ENCODE data around the gene NFYC.

Gene NFYC

GRCh38 chr1:40798366-40799281, 107.1 kb downstream of the NFYC start:
- no peak for DNase-seq (ENCODE audit: low spot score)

- no peak for DNase-seq (ENCODE audit: low spot score)
Measured at GRCh38 chr1:40799351-40799867, 107.9 kb downstream of the NFYC start.

- DNase-seq (ENCODE audit: low spot score): no peak
Measured at GRCh38 chr1:40801742-40802077, 110.2 kb downstream of the NFYC start.

GRCh38 chr1:40802078-40802741, 110.7 kb downstream of the NFYC start:
- DNase-seq (ENCODE audit: low spot score): peak; percentile 48

GRCh38 chr1:40802742-40803113, 111.2 kb downstream of the NFYC start:
- DNase-seq (ENCODE audit: low spot score): no peak

- DNase-seq (ENCODE audit: low spot score): no peak
Measured at GRCh38 chr1:40803447-40803846, 111.9 kb downstream of the NFYC start.

- no peak for DNase-seq (ENCODE audit: low spot score)
Measured at GRCh38 chr1:40803902-40804301, 112.4 kb downstream of the NFYC start.

GRCh38 chr1:40806240-40806639, 114.7 kb downstream of the NFYC start:
- DNase-seq (ENCODE audit: low spot score): no peak

GRCh38 chr1:40806731-40807695, 115.5 kb downstream of the NFYC start:
- no peak for DNase-seq (ENCODE audit: low spot score)

GRCh38 chr1:40808002-40808401, 116.5 kb downstream of the NFYC start:
- no peak for DNase-seq (ENCODE audit: low spot score)

- DNase-seq (ENCODE audit: low spot score): no peak
Measured at GRCh38 chr1:40808444-40808843, 116.9 kb downstream of the NFYC start.

GRCh38 chr1:40808909-40809308, 117.4 kb downstream of the NFYC start:
- no peak for DNase-seq (ENCODE audit: low spot score)

- no peak for DNase-seq (ENCODE audit: low spot score)
Measured at GRCh38 chr1:40810927-40811326, 119.4 kb downstream of the NFYC start.

GRCh38 chr1:40815420-40815819, 123.9 kb downstream of the NFYC start:
- no peak for DNase-seq (ENCODE audit: low spot score)

- no peak for DNase-seq (ENCODE audit: low spot score)
Measured at GRCh38 chr1:40817791-40818263, 126.3 kb downstream of the NFYC start.

- DNase-seq (ENCODE audit: low spot score): no peak
Measured at GRCh38 chr1:40818264-40818961, 126.9 kb downstream of the NFYC start.

GRCh38 chr1:40819101-40819500, 127.6 kb downstream of the NFYC start:
- no peak for DNase-seq (ENCODE audit: low spot score)

GRCh38 chr1:40820251-40820797, 128.8 kb downstream of the NFYC start:
- no peak for DNase-seq (ENCODE audit: low spot score)

All from D341Med (cell line).